Choroid plexus epithelial cell (primary cell): ENCODE results near the gene NEDD4L.

ENCODE experiments used
- DNase-seq: peaks from one replicate; pipeline ENCODE4 v3.0.0-alpha.2; 2010; ENCODE audit warnings: low read depth
- H3K4me3 ChIP-seq: 2 replicates; pipeline ENCODE4 v1.5.1; 2011; ENCODE audit warnings: low read depth, mild to moderate bottlenecking, control low read depth, low read length, moderate library complexity
- CTCF ChIP-seq: conservative IDR thresholded peaks from 2 replicates; pipeline ENCODE4 v1.5.1; 2011; ENCODE audit warnings: low read depth, mild to moderate bottlenecking, control low read depth, inconsistent platforms, low read length, moderate library complexity

The NEDD4L gene

GRCh38 chr18:58180172-58180571, 136.1 kb downstream of the NEDD4L start:
- DNase-seq: no peak
- H3K4me3 ChIP-seq: no peak overlapping the region
- no peak for TF ChIP-seq CTCF

GRCh38 chr18:58180738-58181353, 136.8 kb downstream of the NEDD4L start:
- H3K4me3 ChIP-seq: no peak overlapping the region
- TF ChIP-seq CTCF: peak; percentile 87
- peak; percentile 69 for DNase-seq

- no peak for DNase-seq
- H3K4me3 ChIP-seq: no peak overlapping the region
- TF ChIP-seq CTCF: no peak
Measured at GRCh38 chr18:58181988-58182387, 138.0 kb downstream of the NEDD4L start.

- no peak for TF ChIP-seq CTCF
- H3K4me3 ChIP-seq: no peak overlapping the region
- DNase-seq: no peak
Measured at GRCh38 chr18:58183226-58183625, 139.2 kb downstream of the NEDD4L start.

- DNase-seq: peak; percentile 86
- TF ChIP-seq CTCF: no peak
- no peak overlapping the region for H3K4me3 ChIP-seq
Measured at GRCh38 chr18:58186258-58186948, 142.4 kb downstream of the NEDD4L start.

GRCh38 chr18:58187674-58188073, 143.6 kb downstream of the NEDD4L start:
- H3K4me3 ChIP-seq: no peak overlapping the region
- DNase-seq: no peak
- no peak for TF ChIP-seq CTCF

- H3K4me3 ChIP-seq: no peak overlapping the region
- no peak for TF ChIP-seq CTCF
- DNase-seq: no peak
Measured at GRCh38 chr18:58188996-58189395, 145.0 kb downstream of the NEDD4L start.
